ENCODE results near the gene NOX3. TPM values are rescaled to one million over a fixed set of nuclear protein-coding genes. Genes with fewer than 3 reads are reported as not detected.
"Not testable (repeated sequence)": the region's sequence is repeated elsewhere in the genome, so short reads cannot be mapped to it uniquely, and the experiment has no call there.

Gene NOX3
- total RNA-seq, 2 experiments from 2014 or later: not detected

DNA sequence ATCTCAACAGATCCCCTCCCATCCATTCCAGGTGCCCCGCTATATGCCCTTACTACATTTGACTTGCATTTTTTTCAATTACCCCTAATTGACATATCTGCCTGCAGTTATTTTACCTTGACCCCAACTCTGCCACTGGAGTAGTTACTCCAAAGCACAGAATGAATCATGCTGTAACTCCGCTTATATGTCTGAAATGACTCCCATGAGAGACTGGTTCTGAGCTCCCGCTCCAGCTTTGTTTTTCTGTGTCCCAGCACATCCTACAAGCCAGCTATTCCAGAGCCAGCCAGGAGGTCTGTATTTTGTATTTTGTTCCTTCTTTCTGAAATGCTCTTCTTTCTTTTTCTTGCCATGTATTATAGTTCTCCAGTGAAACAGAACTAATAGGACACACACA is 10.9 kb upstream of the NOX3 start:
- POLR2A ChIA-PET: no interaction called here
- Mint-ChIP-seq H3K4me1 (ENCODE audit: low read depth) (peaks cover 3% of the 10 kb centered on the region), H3K36me3 (ENCODE audit: low read depth) (peaks cover 11% of the 10 kb centered on the region), H3K27me3 (no peaks in the 10 kb centered on the region), H3K27ac (no peak overlapping the region), H3K9me3 (peaks cover 46% of the 10 kb centered on the region), H3K4me3 (no peak overlapping the region)
- DNase-seq: no peak
- TF ChIP-seq, protein P1, sequence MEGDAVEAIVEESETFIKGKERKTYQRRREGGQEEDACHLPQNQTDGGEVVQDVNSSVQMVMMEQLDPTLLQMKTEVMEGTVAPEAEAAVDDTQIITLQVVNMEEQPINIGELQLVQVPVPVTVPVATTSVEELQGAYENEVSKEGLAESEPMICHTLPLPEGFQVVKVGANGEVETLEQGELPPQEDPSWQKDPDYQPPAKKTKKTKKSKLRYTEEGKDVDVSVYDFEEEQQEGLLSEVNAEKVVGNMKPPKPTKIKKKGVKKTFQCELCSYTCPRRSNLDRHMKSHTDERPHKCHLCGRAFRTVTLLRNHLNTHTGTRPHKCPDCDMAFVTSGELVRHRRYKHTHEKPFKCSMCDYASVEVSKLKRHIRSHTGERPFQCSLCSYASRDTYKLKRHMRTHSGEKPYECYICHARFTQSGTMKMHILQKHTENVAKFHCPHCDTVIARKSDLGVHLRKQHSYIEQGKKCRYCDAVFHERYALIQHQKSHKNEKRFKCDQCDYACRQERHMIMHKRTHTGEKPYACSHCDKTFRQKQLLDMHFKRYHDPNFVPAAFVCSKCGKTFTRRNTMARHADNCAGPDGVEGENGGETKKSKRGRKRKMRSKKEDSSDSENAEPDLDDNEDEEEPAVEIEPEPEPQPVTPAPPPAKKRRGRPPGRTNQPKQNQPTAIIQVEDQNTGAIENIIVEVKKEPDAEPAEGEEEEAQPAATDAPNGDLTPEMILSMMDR (IDR thresholded peaks at IDR 0.05): no peak
- intact Hi-C loops (cut with micrococcal nuclease): no loop called here
- ATAC-seq: no peak
- CTCF ChIA-PET: no interaction called here

DNA sequence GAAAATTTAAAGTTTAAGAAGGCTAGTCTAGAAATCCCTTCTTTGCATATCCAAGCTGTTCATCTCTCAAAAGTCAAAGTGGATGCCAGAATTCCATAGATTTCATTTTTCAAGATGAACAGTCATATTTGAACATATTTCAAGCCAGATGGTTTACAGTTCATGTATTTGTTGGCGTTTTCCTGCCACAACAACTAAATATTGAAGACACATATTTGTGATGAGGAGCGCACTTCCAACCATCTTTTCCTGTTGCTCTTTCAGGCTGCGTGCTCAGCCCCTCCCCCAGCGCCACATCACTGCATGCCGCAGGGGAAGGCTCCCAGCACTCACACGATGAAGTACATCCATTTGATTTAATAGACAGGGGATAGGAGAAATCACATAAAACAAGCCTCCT is 5.9 kb upstream of the NOX3 start:
- POLR2A ChIA-PET: no interaction called here
- Mint-ChIP-seq H3K4me1 (ENCODE audit: low read depth) (peaks cover 9% of the 10 kb centered on the region), H3K27me3 (peaks cover 8% of the 10 kb centered on the region)

DNA sequence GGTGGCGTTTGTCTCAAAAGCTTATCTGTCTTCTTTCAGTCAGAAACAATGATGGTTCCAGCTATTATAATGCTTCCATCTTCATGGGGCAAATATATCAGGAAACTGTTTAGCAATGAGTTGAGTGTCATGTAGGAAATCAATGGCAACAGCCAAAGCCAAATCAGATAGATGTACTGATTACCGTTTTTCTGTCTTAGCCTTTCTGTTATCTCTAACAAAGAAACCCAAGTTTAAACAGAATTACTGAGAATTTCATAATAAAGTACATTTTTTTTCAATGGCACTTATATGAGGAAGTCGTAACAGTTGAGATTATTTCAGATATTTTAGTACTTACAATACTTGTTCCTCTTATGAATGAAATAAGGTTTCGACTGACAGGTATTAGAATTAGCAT is 1.2 kb downstream of the NOX3 start:
- Mint-ChIP-seq H3K27me3 (peaks cover 6% of the 10 kb centered on the region), H3K36me3 (ENCODE audit: low read depth) (no peaks in the 10 kb centered on the region), H3K4me3 (no peak overlapping the region), H3K4me1 (ENCODE audit: low read depth) (no peaks in the 10 kb centered on the region), H3K27ac (no peak overlapping the region), H3K9me3 (no peaks in the 10 kb centered on the region)
- ChIA-PET POLR2A (interaction anchor here (1.0 kb wide), 1 partner anchor 16 kb away, joined by 3 read pairs; no protein-coding TSS in a partner anchor), CTCF (interaction anchor here (1.2 kb wide), 1 partner anchor 8 kb away, joined by 4 read pairs; no protein-coding TSS in a partner anchor)
- intact Hi-C loops (cut with micrococcal nuclease): no loop called here
- ATAC-seq (no peak), DNase-seq (no peak)
- TF ChIP-seq, protein P1 (IDR thresholded peaks at IDR 0.05): no peak

More for the DNA sequence above, 5.9 kb upstream of the NOX3 start:
- H3K36me3 Mint-ChIP-seq (ENCODE audit: low read depth): no peaks in the 10 kb centered on the region
- ATAC-seq (no peak), DNase-seq (no peak)
- no peak overlapping the region for H3K27ac Mint-ChIP-seq
- peaks cover 19% of the 10 kb centered on the region for H3K9me3 Mint-ChIP-seq
- intact Hi-C loops (cut with micrococcal nuclease): no loop called here
- H3K4me3 Mint-ChIP-seq: no peak overlapping the region
- CTCF ChIA-PET: no interaction called here
- TF ChIP-seq, protein P1 (IDR thresholded peaks at IDR 0.05): no peak

DNA sequence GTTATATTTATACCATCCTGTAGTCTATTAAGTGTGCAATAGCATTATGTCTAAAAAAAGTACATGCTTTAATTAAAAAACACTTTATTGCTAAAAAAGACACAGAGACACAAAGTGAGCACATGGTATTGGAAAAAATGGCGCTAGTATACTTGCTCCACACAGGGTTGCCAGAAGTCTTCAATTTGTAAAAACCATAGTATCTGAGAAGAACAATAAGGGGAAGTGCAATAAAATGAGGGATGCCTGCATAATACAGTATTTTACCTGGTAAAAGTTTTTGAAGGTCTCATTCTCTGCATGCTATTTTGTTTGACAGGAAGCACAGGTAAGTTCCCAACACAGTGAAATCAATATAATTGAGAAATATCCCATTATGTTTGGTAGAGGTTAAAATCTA is 1.6 kb downstream of the NOX3 start:
- DNase-seq (no peak), ATAC-seq (no peak)
- TF ChIP-seq, protein P1 (IDR thresholded peaks at IDR 0.05): no peak
- POLR2A ChIA-PET: interaction anchor here (1.0 kb wide), 1 partner anchor 16 kb away, joined by 3 read pairs; no protein-coding TSS in a partner anchor
- CTCF ChIA-PET: interaction anchor here (1.1 kb wide), 1 partner anchor 139 kb away, joined by 3 read pairs; no protein-coding TSS in a partner anchor
- H3K9me3 Mint-ChIP-seq: no peaks in the 10 kb centered on the region
- H3K27ac Mint-ChIP-seq: no peak overlapping the region
- H3K4me1 Mint-ChIP-seq (ENCODE audit: low read depth): no peaks in the 10 kb centered on the region
- intact Hi-C loops (cut with micrococcal nuclease): no loop called here
- H3K36me3 Mint-ChIP-seq (ENCODE audit: low read depth): no peaks in the 10 kb centered on the region
- peaks cover 4% of the 10 kb centered on the region for H3K27me3 Mint-ChIP-seq
- no peak overlapping the region for H3K4me3 Mint-ChIP-seq

DNA sequence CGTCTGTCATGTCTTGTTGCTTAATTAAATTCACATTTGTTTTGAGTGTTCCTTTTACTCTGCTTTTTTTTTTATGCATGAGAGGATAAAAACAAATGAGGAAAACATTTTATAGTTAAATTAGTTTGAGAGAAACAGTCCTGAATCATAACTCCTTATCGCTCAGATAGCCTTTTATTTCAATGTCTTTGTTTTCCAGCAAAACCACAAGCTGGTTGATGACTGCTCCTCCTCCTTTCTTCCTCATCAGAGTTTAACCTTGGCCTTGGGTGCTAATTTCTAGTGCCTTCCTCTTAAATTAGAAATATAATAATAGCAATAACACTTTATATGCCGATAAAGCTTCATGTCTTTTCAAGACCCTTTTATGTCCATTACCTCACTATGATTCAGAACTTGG is 3.1 kb downstream of the NOX3 start:
- ChIA-PET POLR2A (no interaction called here), CTCF (no interaction called here)
- peaks cover under 1% of the 10 kb centered on the region for H3K27me3 Mint-ChIP-seq
- H3K4me3 Mint-ChIP-seq: no peak overlapping the region
- no peaks in the 10 kb centered on the region for H3K9me3 Mint-ChIP-seq
- ATAC-seq: no peak
- no peak for DNase-seq
- no peak overlapping the region for H3K27ac Mint-ChIP-seq
- H3K36me3 Mint-ChIP-seq (ENCODE audit: low read depth): no peaks in the 10 kb centered on the region
- no peaks in the 10 kb centered on the region for H3K4me1 Mint-ChIP-seq (ENCODE audit: low read depth)
- intact Hi-C loops (cut with micrococcal nuclease): no loop called here
- TF ChIP-seq, protein P1 (IDR thresholded peaks at IDR 0.05): no peak

DNA sequence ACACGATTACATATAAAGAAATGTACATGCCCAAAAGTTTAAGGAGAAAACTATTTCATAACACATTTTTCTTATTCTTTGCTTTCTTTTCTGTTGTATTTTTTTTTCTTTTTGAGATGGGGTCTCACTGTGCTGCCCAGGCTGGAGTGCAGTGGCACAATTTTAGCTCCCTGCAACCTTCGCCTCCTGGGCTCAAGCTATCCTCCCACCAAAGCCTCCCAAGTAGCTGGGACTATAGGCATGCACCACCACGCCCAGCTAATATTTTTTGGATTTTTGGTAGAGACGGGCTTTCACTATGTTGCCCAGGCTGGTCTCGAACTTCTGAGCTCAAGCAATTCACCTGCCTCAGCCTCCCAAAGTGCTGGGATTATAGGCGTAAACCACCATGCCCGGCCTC is 4.1 kb downstream of the NOX3 start:
- DNase-seq; intact Hi-C loops (cut with micrococcal nuclease); H3K36me3 Mint-ChIP-seq (ENCODE audit: low read depth); POLR2A ChIA-PET; ATAC-seq; H3K27ac Mint-ChIP-seq; H3K4me1 Mint-ChIP-seq (ENCODE audit: low read depth); H3K27me3 Mint-ChIP-seq; H3K4me3 Mint-ChIP-seq; H3K9me3 Mint-ChIP-seq: not testable (repeated sequence)
- CTCF ChIA-PET: interaction anchor here (0.9 kb wide), 1 partner anchor 523 kb away, joined by 3 read pairs; no protein-coding TSS in a partner anchor

All from activated CD8-positive, alpha-beta T cell treated with anti-CD3 and anti-CD28 coated beads for 36 hours (primary cell).